Measurements from ENCODE around the gene IL17RD.

DNA sequence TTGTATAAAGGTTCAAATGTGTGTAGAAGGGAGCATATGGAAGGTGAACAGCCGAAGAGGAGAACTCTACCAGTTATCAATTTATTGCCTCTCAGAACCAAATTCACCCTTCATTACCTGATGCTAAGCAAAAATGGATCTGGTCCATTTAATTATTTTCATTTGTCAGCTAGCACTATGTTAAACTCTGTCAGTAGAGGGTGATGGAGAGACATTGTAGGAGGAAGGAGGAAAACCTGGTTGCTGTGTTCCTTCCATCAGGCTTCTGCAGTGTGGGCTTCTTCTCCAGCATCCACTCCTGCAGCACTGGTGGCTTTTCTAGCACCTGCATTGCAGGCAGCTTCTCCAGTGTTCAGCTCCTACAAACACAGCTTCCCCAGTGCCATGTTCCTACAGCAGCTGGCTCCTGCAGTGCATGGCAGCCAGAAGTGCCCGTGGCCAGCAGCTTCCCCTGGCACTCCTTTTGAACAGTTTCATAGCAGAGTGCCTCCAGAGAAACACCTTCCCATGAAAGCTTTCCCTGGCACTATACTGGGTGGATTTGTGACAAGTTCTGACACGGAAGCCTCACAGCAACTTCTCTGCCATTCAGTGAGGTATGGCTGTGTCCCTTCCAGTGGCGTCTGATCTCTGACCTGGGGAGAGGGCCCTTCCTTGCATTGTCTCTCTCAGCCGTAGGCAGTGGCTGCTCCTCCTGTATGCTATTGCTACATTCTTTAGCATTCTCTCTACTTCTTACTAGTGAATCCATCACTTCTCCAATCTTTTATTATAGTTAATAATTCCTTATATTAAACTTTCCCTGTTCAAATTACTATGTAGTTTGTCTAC is 14.6 kb upstream of the IL17RD start:
- TF ChIP-seq, protein P1, sequence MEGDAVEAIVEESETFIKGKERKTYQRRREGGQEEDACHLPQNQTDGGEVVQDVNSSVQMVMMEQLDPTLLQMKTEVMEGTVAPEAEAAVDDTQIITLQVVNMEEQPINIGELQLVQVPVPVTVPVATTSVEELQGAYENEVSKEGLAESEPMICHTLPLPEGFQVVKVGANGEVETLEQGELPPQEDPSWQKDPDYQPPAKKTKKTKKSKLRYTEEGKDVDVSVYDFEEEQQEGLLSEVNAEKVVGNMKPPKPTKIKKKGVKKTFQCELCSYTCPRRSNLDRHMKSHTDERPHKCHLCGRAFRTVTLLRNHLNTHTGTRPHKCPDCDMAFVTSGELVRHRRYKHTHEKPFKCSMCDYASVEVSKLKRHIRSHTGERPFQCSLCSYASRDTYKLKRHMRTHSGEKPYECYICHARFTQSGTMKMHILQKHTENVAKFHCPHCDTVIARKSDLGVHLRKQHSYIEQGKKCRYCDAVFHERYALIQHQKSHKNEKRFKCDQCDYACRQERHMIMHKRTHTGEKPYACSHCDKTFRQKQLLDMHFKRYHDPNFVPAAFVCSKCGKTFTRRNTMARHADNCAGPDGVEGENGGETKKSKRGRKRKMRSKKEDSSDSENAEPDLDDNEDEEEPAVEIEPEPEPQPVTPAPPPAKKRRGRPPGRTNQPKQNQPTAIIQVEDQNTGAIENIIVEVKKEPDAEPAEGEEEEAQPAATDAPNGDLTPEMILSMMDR (IDR thresholded peaks at IDR 0.05) = peak; percentile 60
- no peak for TF ChIP-seq EZH2 (IDR thresholded peaks at IDR 0.05)
